Mucosa of descending colon (tissue), 3 donors: ENCODE results near the gene FKBP8. TPM values are rescaled to one million over a fixed set of nuclear protein-coding genes. Genes with fewer than 3 reads are reported as not detected.
A peak's percentile ranks its signal among the peaks of the same experiment; 100 is the strongest.

Experiments
- ATAC-seq: fragments of 200-7000 bp; cut with Tn5 transposase; one replicate; pipeline ENCODE4 v1.9.1; 2020; ENCODE audit warnings: mild to moderate bottlenecking, moderate library complexity
- DNase-seq, 3 donors: peaks; one replicate each; pipeline ENCODE4 v3.0.0-alpha.2; 2020
- H3K36me3 ChIP-seq: fragments of 200-600 bp; one replicate; pipeline ENCODE4 v1.8.0; 2021; ENCODE audit warnings: low read depth, mild to moderate bottlenecking
- H3K4me1 ChIP-seq: fragments of 200-600 bp; one replicate; pipeline ENCODE4 v1.8.0; 2021; ENCODE audit warnings: low read depth, mild to moderate bottlenecking
- H3K4me3 ChIP-seq: fragments of 200-600 bp; one replicate; pipeline ENCODE4 v1.8.0; 2021; ENCODE audit warnings: mild to moderate bottlenecking
- H3K9me3 ChIP-seq: fragments of 200-600 bp; one replicate; pipeline ENCODE4 v1.8.0; 2021; ENCODE audit warnings: mild to moderate bottlenecking
- CTCF ChIP-seq: fragments of 200-600 bp; IDR thresholded peaks from one replicate; pipeline ENCODE4 v1.8.0; 2022; ENCODE audit warnings: antibody characterized with exemption, mild to moderate bottlenecking
- intact Hi-C, 2 donors: fragments of 100-400 bp; cut with DNase I in 1 of 2; cut with micrococcal nuclease in 1 of 2; formaldehyde crosslinking; loops; one replicate each; pipeline versions ENCODE4 v1.11.0 to v1.11.1; 2022; cut with DNase I, micrococcal nuclease
- total RNA-seq, 3 donors: library from RNA; stranded (reverse); fragmentation: NEBNext Ultra II Directional in 2 of 3; extraction: Animal tissue kit (Norgen Biotek cat#: 25700) in 2 of 3; gene quantifications; one replicate each; pipeline versions ENCODE4 v1.2.1 to v1.2.4, GENCODE V29; 2021 to 2023
- donor health status: DM: no; HTN: no; CAD: no; lungs with moderate emphysema.
- donor health status: DM: no; HTN: no; CAD: no.
- donor health status: DM: no; HTN: yes; CAD: no.

Gene FKBP8
- total RNA-seq, 3 donors from 2014 or later = 152 to 256 (median 162) TPM

DNA sequence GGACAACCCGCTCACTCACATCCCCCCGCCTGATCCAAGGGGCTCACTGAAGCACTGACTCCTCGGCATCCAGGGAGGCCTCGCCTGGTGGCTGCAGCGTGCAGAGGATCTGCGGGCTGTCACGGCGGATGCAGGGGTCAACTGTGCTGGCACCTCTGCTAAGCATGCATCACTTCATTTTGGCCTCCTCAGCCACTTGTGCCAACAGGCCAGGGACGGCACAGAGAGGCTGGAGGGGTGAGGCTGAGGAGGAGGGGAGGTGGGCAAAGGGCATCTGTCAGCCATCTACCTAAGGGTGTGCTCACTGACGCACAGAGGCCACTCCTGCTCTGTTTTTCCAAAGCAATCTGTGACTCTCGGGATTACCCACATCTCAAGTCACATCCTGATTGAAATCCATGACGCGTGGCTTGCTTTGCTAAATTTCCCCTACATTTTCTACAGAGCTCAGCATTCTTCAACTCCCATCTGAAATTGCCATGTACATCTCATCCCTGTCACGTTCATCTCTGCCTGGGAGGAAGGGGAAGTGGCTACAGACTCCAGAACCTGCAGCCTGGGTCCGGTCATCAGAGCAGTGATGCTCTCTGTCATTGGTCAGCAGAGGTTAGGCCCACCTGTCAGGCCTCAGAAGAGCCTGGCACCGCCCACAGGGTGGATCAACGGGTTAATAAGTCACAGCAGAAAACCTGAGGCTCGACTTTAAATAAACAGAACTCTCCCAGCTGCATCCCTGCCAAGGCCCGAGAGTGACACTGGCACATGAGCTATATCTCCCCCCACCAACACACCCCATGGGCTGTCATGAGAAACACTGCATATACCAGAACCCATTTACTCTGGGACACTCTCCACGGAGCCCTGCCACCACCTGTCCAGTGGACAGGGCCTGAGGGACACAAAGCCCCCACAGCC is 39.1 kb downstream of the FKBP8 start:
- Histone ChIP-seq H3K36me3 (no peaks in the 10 kb centered on the region), H3K4me1 (peaks cover 70% of the 10 kb centered on the region), H3K4me3 (no peak overlapping the region), H3K9me3 (no peaks in the 10 kb centered on the region)
- ATAC-seq (peak; percentile 73), DNase-seq (peak; percentile 82 to 89 (median 85))
- no peak for TF ChIP-seq CTCF
- intact Hi-C loops = no loop called here

- no peak for TF ChIP-seq CTCF
- Histone ChIP-seq H3K36me3 (no peaks in the 10 kb centered on the region), H3K4me3 (no peak overlapping the region), H3K4me1 (peaks cover 68% of the 10 kb centered on the region), H3K9me3 (no peaks in the 10 kb centered on the region)
- DNase-seq (no peak), ATAC-seq (no peak)
- intact Hi-C loops = no loop called here
These were observed 39.9 kb downstream of the FKBP8 start for GRCh38 chr19:18503337-18503970.

DNA sequence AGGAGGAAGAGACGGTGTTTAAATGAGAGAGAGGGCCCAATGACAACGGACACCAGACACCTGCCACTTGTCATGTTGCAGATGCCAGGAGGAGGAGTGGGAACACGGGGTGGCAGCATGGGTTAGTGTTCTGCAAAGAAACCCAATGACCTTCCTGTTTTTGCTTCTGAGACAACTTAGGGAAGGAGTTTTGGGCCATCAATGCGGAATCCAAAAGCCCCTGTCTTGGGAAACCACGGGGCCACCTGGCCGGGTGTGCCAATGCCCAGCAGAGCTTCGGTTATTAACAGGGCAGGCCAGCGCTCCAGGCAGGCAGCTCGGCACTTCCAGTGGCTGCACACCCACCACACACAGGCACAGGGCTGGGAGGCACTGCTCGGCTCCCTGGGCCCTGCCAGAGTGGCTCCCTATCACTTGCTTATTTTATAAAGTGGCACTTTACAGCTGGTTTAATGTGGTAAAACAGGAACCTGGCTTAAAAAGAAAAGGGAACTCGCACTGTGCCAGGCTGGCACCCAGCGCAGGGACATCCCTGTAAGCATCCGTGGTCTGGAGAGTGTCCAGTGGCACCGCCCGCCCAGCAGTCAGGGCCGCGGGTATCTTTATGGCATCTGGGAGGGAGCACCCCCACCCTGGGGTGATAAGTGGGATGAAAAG is 40.6 kb downstream of the FKBP8 start:
- Histone ChIP-seq H3K4me1 (peaks cover 64% of the 10 kb centered on the region), H3K4me3 (no peak overlapping the region), H3K36me3 (no peaks in the 10 kb centered on the region), H3K9me3 (no peaks in the 10 kb centered on the region)
- no peak for ATAC-seq
- no peak for TF ChIP-seq CTCF
- no peak for DNase-seq
- intact Hi-C loops = no loop called here

- no peak for TF ChIP-seq CTCF
- DNase-seq (no peak), ATAC-seq (no peak)
- Histone ChIP-seq H3K36me3 (no peaks in the 10 kb centered on the region), H3K4me1 (peaks cover 64% of the 10 kb centered on the region), H3K9me3 (no peaks in the 10 kb centered on the region), H3K4me3 (no peak overlapping the region)
- intact Hi-C loops = no loop called here
These were observed 41.1 kb downstream of the FKBP8 start for GRCh38 chr19:18502246-18502637.

DNA sequence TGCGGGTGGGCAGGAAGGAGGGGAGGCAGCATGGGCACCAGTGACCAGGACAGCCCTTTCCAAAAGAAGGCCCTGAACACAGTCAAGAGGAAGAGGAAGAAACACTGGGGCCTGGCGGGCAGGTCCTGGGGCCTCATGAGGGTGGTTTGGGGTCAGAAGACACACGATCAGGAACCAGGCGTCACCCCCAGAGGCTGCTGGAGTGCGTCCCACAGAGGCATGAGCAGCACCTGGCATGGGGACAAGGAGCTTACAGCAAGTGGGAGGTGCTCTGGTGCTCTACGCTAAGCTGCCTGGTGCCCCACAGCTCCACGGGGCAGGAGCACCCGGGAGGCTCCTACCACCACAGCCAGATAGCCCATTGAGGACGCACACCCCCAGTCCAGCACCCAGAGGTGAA is 41.5 kb downstream of the FKBP8 start:
- no peak for TF ChIP-seq CTCF
- peak in 1 of 3 donors; percentile 33 for DNase-seq
- no peak for ATAC-seq
- Histone ChIP-seq H3K36me3 (no peaks in the 10 kb centered on the region), H3K4me1 (peaks cover 64% of the 10 kb centered on the region), H3K4me3 (no peak overlapping the region), H3K9me3 (no peaks in the 10 kb centered on the region)
- intact Hi-C loops = no loop called here
